Measurements from ENCODE around the gene COLQ. TPM values are rescaled to one million over a fixed set of nuclear protein-coding genes. Genes with fewer than 3 reads are reported as not detected.

Gene COLQ
- total RNA-seq, 1 experiment from 2014 or later: not detected

DNA sequence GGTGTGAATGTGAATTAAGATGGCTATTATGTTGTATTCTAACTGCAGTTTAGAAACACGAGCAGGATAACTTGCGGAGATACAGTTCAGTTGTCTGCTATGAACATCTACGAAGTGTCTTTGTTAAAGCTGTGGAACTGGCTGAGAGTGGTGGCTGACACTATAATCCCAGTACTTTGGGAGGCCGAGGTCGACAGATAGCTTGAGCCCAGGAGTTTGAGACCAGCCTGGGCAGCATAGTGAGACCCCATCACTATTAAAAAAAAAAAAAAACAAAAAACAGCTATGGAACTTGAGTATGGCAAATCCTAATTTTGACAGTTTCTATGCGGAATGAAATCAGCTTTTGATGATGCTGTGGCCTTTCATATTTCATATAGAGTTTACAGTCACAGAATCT lies 92.4 kb downstream of the COLQ start:
- Histone ChIP-seq H3K4me3 (ENCODE audit: low read depth, low read length) (peak overlapping the region; percentile 93; the same call in 1 of the 2 replicates), H3K36me3 (ENCODE audit: control insufficient read depth, insufficient read depth, low read length) (no peaks in the 10 kb centered on the region), H3K9me3 (no peaks in the 10 kb centered on the region), H3K4me1 (no peaks in the 10 kb centered on the region), H3K27me3 (replicated peaks; ENCODE audit: control insufficient read depth, insufficient read depth, low read length) (no peaks in the 10 kb centered on the region)
- Mint-ChIP-seq H3K4me3 (ENCODE audit: unreplicated experiment) (peak overlapping the region; percentile 94), H3K9me3 (ENCODE audit: unreplicated experiment) (no peaks in the 10 kb centered on the region), H3K27ac (ENCODE audit: unreplicated experiment) (no peak overlapping the region), H3K27me3 (ENCODE audit: insufficient read depth, unreplicated experiment) (no peaks in the 10 kb centered on the region), H3K36me3 (ENCODE audit: insufficient read depth, unreplicated experiment) (peaks cover 25% of the 10 kb centered on the region), H3K4me1 (ENCODE audit: low read depth, unreplicated experiment) (no peaks in the 10 kb centered on the region)
- CTCF ChIA-PET: no interaction called here
- intact Hi-C loops (cut with micrococcal nuclease; ENCODE audit: unreplicated experiment): no loop called here
- POLR2A ChIA-PET: no interaction called here
- BruUV-seq (replicated peaks): no TSS peak
- DNase-seq: no peak
- TF ChIP-seq CTCF (IDR thresholded peaks at IDR 0.05; ENCODE audit: insufficient read depth in 1 of 2, low read depth in 1 of 2, low read length in 1 of 2, severe bottlenecking in 1 of 2, unreplicated experiment in 1 of 2): no peak

- no peaks in the 10 kb centered on the region for H3K4me1 Mint-ChIP-seq (ENCODE audit: low read depth, unreplicated experiment)
- TSS peak; percentile 42 for BruUV-seq (replicated peaks)
- H3K36me3 Mint-ChIP-seq (ENCODE audit: insufficient read depth, unreplicated experiment): peaks cover 21% of the 10 kb centered on the region
- ChIA-PET CTCF (no interaction called here), POLR2A (no interaction called here)
- H3K27me3 Mint-ChIP-seq (ENCODE audit: insufficient read depth, unreplicated experiment): no peaks in the 10 kb centered on the region
- Histone ChIP-seq H3K27me3 (replicated peaks; ENCODE audit: control insufficient read depth, insufficient read depth, low read length) (no peaks in the 10 kb centered on the region), H3K4me1 (no peaks in the 10 kb centered on the region), H3K4me3 (ENCODE audit: low read depth, low read length) (peak overlapping the region; percentile 93), H3K9me3 (no peaks in the 10 kb centered on the region), H3K36me3 (ENCODE audit: control insufficient read depth, insufficient read depth, low read length) (no peaks in the 10 kb centered on the region)
- H3K27ac Mint-ChIP-seq (ENCODE audit: unreplicated experiment): peak overlapping the region; percentile 92
- peak overlapping the region; percentile 94 for H3K4me3 Mint-ChIP-seq (ENCODE audit: unreplicated experiment)
- intact Hi-C loops (cut with micrococcal nuclease; ENCODE audit: unreplicated experiment): loop anchor here (1.0 kb wide), 1 partner anchor 8 kb away; no protein-coding TSS in a partner anchor
- no peak for TF ChIP-seq CTCF (IDR thresholded peaks at IDR 0.05; ENCODE audit: insufficient read depth in 1 of 2, low read depth in 1 of 2, low read length in 1 of 2, severe bottlenecking in 1 of 2, unreplicated experiment in 1 of 2)
- DNase-seq: no peak
- H3K9me3 Mint-ChIP-seq (ENCODE audit: unreplicated experiment): no peaks in the 10 kb centered on the region
Measured at GRCh38 chr3:15428539-15428938, 93.0 kb downstream of the COLQ start.

GRCh38 chr3:15427981-15428380 lies 93.5 kb downstream of the COLQ start:
- Histone ChIP-seq H3K27me3 (replicated peaks; ENCODE audit: control insufficient read depth, insufficient read depth, low read length) (no peaks in the 10 kb centered on the region), H3K9me3 (no peaks in the 10 kb centered on the region), H3K4me1 (no peaks in the 10 kb centered on the region), H3K36me3 (ENCODE audit: control insufficient read depth, insufficient read depth, low read length) (no peaks in the 10 kb centered on the region), H3K4me3 (ENCODE audit: low read depth, low read length) (peak overlapping the region; percentile 93)
- peak in 1 of 2 experiments; percentile 9 for DNase-seq
- Mint-ChIP-seq H3K4me3 (ENCODE audit: unreplicated experiment) (peak overlapping the region; percentile 94), H3K36me3 (ENCODE audit: insufficient read depth, unreplicated experiment) (peaks cover 19% of the 10 kb centered on the region), H3K27me3 (ENCODE audit: insufficient read depth, unreplicated experiment) (no peaks in the 10 kb centered on the region), H3K27ac (ENCODE audit: unreplicated experiment) (peak overlapping the region; percentile 92), H3K9me3 (ENCODE audit: unreplicated experiment) (no peaks in the 10 kb centered on the region), H3K4me1 (ENCODE audit: low read depth, unreplicated experiment) (no peaks in the 10 kb centered on the region)
- intact Hi-C loops (cut with micrococcal nuclease; ENCODE audit: unreplicated experiment): loop anchor here (1.0 kb wide), 1 partner anchor 8 kb away; no protein-coding TSS in a partner anchor
- TF ChIP-seq CTCF (IDR thresholded peaks at IDR 0.05; ENCODE audit: insufficient read depth in 1 of 2, low read depth in 1 of 2, low read length in 1 of 2, severe bottlenecking in 1 of 2, unreplicated experiment in 1 of 2): no peak
- CTCF ChIA-PET: no interaction called here
- POLR2A ChIA-PET: no interaction called here
- no TSS peak for BruUV-seq (replicated peaks)
